ENCODE data around the gene SSR2.

Gene SSR2

DNA sequence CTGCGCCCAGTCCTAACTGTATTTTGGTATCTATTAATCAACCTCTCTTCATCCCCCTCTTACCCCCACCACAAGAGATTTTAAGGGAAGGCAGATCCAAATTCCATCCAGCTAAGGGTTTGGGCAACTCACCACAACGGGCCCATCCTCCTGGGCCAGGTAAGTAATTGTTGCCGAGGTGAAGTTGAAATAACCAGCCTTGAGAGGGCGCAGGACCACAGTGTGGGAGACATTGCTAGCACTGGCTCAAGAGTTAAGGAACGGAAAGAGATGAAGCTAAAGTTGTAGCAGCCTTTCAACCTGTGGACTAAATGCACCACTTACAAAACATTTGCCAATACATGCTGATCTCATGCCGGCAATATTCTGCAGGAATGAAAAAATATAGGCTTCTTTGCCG is 5.9 kb downstream of the SSR2 start:
- no peak overlapping the region for H2AFZ ChIP-seq (ENCODE audit: low read depth)
- H3K4me1 ChIP-seq (ENCODE audit: low read depth, poor library complexity, severe bottlenecking): peaks cover 70% of the 10 kb centered on the region
- H3K27me3 ChIP-seq (ENCODE audit: insufficient read depth, low read depth): no peaks in the 10 kb centered on the region
- H3K4me3 ChIP-seq (IDR thresholded peaks at IDR 0.05; ENCODE audit: insufficient read depth, low read depth, low read length): no peak overlapping the region
- H4K20me1 ChIP-seq (ENCODE audit: insufficient read depth): no peaks in the 10 kb centered on the region
- H3K79me2 ChIP-seq (ENCODE audit: insufficient read depth, low read depth): peaks cover 46% of the 10 kb centered on the region
- no peak overlapping the region for H3K27ac ChIP-seq
- H3K36me3 ChIP-seq (ENCODE audit: insufficient read depth): peaks cover 76% of the 10 kb centered on the region; the same call in 1 of the 2 replicates
- TF ChIP-seq, protein P1, sequence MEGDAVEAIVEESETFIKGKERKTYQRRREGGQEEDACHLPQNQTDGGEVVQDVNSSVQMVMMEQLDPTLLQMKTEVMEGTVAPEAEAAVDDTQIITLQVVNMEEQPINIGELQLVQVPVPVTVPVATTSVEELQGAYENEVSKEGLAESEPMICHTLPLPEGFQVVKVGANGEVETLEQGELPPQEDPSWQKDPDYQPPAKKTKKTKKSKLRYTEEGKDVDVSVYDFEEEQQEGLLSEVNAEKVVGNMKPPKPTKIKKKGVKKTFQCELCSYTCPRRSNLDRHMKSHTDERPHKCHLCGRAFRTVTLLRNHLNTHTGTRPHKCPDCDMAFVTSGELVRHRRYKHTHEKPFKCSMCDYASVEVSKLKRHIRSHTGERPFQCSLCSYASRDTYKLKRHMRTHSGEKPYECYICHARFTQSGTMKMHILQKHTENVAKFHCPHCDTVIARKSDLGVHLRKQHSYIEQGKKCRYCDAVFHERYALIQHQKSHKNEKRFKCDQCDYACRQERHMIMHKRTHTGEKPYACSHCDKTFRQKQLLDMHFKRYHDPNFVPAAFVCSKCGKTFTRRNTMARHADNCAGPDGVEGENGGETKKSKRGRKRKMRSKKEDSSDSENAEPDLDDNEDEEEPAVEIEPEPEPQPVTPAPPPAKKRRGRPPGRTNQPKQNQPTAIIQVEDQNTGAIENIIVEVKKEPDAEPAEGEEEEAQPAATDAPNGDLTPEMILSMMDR (conservative IDR thresholded peaks at IDR 0.05; ENCODE audit: low read depth, low read length): 0 out of 2 replicates have a peak, but pooled peaks have one; percentile 13
- no peak overlapping the region for H3K9ac ChIP-seq
- no peak overlapping the region for H3K4me2 ChIP-seq

DNA sequence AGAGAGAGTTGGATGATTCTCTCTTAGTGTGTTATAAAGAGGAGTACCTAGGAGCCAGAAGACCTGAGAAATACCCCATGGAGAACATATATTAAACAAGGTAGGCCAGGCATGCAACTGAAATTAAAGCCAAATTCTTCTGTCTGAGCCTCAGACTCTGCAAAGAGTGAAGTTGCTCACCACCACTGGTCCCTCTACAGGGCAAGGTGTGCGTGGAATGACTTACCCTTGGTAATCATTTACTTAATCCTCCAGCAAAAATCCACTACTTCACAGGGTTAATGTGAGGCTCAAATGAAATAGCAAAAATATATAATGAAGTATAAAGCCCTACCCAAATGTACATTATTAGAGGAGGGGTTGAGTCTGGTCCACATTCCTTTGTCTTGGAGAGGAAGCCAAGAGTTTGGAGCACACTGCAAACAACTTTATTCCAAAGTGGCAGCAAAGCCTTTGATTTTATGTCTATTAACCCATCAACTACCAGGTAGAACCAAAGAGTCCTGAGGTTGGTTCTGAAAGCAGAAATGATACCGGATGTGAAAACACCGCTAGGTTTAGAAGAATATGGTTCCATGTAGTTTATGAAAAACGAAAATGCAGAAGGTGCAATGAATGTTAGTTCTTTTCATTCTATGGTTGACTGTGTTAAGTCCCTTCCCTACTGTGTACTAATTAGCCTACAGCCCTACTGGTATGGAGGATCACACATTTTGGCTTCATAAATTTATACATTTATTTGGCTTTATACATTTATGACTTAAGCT is 8.5 kb downstream of the SSR2 start:
- Histone ChIP-seq H3K27ac (no peak overlapping the region; the same call in 1 of the 2 replicates), H3K4me3 (IDR thresholded peaks at IDR 0.05; ENCODE audit: insufficient read depth, low read depth, low read length) (peak overlapping the region; percentile 8), H3K27me3 (ENCODE audit: insufficient read depth, low read depth) (no peaks in the 10 kb centered on the region), H3K36me3 (ENCODE audit: insufficient read depth) (peaks cover 72% of the 10 kb centered on the region; the same call in 1 of the 2 replicates), H3K79me2 (ENCODE audit: insufficient read depth, low read depth) (peaks cover 20% of the 10 kb centered on the region; the same call in 1 of the 2 replicates), H2AFZ (ENCODE audit: low read depth) (no peak overlapping the region), H3K4me2 (peak overlapping the region; percentile 0; the same call in 1 of the 2 replicates), H4K20me1 (ENCODE audit: insufficient read depth) (no peaks in the 10 kb centered on the region), H3K9ac (no peak overlapping the region), H3K4me1 (ENCODE audit: low read depth, poor library complexity, severe bottlenecking) (peaks cover 66% of the 10 kb centered on the region)
- TF ChIP-seq, protein P1 (conservative IDR thresholded peaks at IDR 0.05; ENCODE audit: low read depth, low read length): no peak

DNA sequence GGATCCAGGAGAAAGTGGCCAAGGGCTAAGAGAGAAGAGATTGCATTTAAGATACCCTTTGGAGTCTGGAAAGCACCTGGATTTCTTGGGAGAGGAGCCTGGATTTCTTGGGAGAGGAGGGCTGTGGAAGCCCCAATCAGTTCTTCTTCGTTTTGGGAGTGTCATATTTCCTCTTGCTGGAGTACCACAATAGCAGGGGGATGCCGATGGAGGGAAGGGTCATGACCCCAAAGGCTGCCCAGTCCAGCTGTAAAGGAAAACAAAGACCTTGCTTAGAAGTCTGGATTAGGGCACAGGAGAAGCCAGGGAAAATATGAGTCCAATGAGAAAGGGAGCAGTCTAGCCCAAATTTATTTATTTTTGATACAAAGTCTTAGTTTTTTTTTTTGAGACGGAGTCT is 11.3 kb downstream of the SSR2 start:
- Histone ChIP-seq H3K27ac (peak overlapping the region; percentile 2; the same call in 1 of the 2 replicates), H2AFZ (ENCODE audit: low read depth) (no peak overlapping the region), H3K79me2 (ENCODE audit: insufficient read depth, low read depth) (peaks cover 5% of the 10 kb centered on the region; the same call in 1 of the 2 replicates), H3K9ac (no peak overlapping the region), H4K20me1 (ENCODE audit: insufficient read depth) (no peaks in the 10 kb centered on the region), H3K4me2 (peak overlapping the region; percentile 11), H3K27me3 (ENCODE audit: insufficient read depth, low read depth) (no peaks in the 10 kb centered on the region), H3K36me3 (ENCODE audit: insufficient read depth) (peaks cover 62% of the 10 kb centered on the region; the same call in 1 of the 2 replicates), H3K4me3 (IDR thresholded peaks at IDR 0.05; ENCODE audit: insufficient read depth, low read depth, low read length) (no peak overlapping the region), H3K4me1 (ENCODE audit: low read depth, poor library complexity, severe bottlenecking) (peaks cover 61% of the 10 kb centered on the region)
- TF ChIP-seq, protein P1 (conservative IDR thresholded peaks at IDR 0.05; ENCODE audit: low read depth, low read length): no peak; the same call in 1 of the 2 replicates

DNA sequence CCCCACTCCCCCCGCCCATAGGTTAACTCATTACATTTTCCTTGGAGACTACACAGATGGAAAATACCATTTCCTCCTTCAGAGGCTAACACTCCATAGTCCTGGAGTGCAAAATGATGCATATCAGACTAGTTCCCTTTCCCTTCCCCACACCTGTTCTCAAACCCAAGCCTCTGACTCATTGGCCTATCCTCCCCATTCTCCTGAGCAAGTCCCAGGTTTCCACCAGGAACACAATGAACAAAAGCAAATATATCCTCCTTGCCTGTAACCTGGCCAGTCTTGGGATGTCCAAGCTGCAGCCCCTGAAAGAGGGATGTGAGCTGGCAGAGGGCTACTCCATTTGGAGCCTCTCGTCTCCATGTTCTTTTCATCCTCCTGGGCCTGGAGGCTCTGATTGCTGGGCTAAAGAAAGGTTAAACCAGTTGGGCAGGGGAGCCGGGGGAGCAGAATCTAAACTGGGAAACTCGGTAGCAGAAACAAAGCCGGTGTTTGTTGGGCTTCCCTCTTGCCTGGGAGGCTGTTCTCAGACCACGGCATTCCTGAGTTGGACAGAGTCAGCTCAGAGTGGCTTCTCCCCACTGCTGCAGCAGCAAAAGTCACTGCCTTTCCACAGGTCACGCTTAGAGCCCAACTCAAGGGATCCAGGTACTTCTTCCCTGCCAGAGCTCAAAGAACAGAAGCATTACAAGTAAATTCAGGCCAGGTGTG is 13.9 kb downstream of the SSR2 start:
- Histone ChIP-seq H2AFZ (ENCODE audit: low read depth) (no peak overlapping the region), H4K20me1 (ENCODE audit: insufficient read depth) (no peaks in the 10 kb centered on the region), H3K4me3 (IDR thresholded peaks at IDR 0.05; ENCODE audit: insufficient read depth, low read depth, low read length) (no peak overlapping the region), H3K4me1 (ENCODE audit: low read depth, poor library complexity, severe bottlenecking) (peaks cover 35% of the 10 kb centered on the region), H3K36me3 (ENCODE audit: insufficient read depth) (peaks cover 36% of the 10 kb centered on the region; the same call in 1 of the 2 replicates), H3K4me2 (no peak overlapping the region), H3K79me2 (ENCODE audit: insufficient read depth, low read depth) (no peaks in the 10 kb centered on the region), H3K27ac (no peak overlapping the region), H3K27me3 (ENCODE audit: insufficient read depth, low read depth) (no peaks in the 10 kb centered on the region), H3K9ac (no peak overlapping the region)
- TF ChIP-seq, protein P1 (conservative IDR thresholded peaks at IDR 0.05; ENCODE audit: low read depth, low read length): no peak
